GM21528 (cell line): ENCODE results near the gene CCDC174.
"Not testable (repeated sequence)": the region's sequence is repeated elsewhere in the genome, so short reads cannot be mapped to it uniquely, and the experiment has no call there.

Source experiments
- ATAC-seq: cut with Tn5 transposase; IDR thresholded peaks from one replicate; pipeline ENCODE4 v1.9.1; 2021; ENCODE audit warnings: mild to moderate bottlenecking, moderate library complexity; ENCODE audit not compliant: unreplicated experiment, low FRiP score

The CCDC174 gene

DNA sequence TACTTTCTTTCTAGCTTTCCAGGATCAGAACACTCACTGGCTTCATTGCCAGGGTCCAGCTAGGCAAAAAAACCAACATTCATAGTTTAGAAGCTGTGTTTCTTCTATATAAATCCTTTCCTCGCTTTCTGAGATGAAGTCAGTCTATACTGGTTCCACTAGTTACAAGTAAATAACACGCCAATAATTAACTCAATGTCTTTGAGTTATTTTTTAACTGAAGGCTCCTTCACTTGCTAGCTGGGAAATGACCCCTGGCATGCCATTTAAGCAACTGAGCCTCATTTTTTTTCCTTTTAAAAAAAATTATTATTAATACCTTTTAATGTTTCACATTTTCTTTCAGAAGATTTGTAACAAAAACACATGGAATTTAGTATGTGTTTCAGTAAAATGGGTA is 2.1 kb upstream of the CCDC174 start:
- no peak for ATAC-seq

DNA sequence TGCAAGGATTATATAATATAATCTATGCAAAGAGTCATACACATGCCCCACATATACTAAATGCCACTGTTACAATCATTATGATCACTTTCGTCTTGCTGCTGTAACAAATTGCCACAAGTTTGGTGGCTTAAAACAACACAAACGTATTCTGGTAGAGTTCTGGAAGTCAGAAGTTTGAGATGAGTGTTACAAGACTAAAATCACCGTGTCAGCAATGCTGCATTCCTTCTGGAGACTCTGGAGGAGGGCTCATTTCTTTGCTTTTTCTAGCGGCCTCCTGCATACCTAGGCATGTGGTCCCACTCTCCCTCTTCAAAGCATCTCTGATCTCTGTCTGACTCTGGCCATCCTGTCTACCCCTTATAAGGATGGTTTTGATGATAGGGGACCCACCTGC is 1.4 kb upstream of the CCDC174 start:
- no peak for ATAC-seq

DNA sequence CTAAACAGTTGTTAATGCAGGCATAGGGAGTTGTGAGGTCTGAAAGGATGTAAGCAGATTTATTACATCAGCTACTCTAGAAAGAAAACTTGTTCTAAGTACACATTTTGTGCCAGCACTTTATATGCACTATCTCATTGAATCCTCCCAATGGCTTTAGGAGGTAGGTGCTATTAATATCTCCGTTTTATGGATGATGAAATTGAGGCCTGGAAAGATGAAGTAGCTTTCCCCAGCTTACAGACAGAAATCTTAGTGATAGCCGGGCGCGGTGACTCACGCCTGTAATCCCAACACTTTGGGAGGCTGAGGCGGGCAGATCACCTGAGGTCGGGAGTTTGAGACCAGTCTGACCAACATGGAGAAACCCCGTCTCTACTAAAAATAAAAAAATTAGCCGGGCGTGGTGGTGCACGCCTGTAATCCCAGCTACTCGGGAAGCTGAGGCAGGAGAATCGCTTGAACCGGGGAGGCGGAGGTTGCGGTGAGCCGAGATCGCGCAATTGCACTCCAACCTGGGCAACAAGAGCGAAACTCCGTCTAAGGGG is 872 bp downstream of the CCDC174 start:
- ATAC-seq, result not testable (repeated sequence)

DNA sequence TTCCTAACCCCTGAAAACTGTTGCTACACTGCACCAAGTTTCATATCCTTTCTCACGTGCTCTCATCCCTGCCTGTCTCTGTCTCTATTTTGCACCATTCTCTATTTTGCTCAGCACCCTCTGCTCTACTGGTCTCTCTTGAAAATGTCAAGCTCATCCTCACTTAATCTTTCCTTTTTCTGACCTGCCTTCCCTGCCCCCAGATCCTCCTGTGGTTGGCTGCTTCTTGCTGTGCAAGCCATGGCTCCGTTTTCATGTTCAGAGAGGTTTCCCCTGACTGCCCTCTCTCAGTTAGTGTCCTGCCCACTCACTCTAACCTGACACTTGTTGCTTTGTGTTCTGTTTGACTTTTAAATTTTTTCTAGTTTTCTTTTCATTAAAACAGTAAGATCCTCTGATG is 6.0 kb downstream of the CCDC174 start:
- no peak for ATAC-seq

DNA sequence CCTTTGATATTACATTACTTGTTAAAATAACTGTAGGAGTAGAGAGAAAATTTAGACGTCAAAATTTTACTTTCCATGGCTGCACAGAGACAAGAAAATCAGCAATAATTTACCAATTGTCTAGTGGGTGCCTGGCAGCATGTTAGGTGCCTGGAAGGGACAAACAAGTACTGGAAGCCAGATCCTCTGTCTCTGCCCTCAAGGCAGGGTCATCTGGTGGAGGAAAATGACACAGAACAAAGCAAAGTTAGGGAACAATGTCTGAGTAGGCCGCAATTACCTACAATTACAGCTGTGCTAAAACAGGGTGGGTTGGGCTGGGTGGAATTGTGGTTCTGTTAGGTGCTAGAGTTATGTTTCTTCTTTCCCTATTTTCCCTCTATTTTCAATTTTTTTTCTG is 7.4 kb downstream of the CCDC174 start:
- ATAC-seq, result no peak

DNA sequence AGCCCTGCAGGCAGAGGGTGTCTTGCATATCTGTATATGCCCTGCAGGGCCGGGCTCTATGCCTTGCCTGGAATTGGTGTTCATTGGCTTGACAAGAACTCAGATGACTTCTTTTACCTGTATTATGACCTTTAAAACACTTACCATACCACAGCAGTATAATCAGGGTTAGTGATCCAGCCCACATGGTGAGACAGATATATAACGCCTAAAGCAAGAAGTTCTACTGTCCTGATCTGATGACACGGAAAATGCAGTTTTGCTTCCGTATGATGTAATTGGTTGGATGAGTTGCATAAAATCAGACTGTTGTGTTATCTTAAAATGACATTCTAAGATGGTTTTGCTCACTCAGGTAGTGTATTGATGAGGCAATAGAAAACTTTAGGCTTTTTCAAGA is 9.4 kb downstream of the CCDC174 start:
- ATAC-seq, result no peak

DNA sequence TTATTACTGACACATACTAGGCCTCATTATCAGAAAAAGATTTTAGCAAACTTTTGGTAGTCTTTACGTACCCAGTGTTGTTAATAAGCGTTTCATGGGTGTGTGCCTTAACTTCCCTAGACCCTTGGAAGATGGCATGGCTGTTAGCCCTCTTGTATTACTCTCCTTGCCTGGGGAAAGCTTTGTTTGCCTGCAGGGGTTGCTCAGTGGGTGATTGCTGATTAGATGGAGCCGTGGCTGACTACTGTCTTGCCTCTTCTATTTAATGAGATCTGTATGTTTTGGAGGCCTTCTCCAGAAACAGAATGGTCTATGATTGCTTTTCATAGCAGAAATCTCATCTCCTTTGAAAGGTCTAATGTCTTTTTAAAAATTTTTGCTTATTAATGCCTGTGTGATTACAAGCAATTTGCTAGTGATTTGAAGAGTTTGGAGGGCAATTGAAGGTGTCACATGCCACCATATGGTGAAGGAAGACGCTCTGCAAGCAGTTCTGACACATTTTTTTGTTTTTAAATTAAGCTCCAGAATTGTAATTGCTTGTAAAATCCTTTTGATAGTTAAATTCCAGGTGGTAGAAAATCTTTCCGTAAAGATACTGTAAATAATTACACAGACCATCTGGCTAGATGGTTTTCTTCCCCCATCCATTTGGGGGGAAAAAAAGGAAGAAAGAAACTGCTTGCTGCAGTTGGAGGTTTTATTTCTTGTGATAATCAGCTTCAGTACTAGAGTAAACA is 12.0 kb downstream of the CCDC174 start:
- ATAC-seq, result no peak

DNA sequence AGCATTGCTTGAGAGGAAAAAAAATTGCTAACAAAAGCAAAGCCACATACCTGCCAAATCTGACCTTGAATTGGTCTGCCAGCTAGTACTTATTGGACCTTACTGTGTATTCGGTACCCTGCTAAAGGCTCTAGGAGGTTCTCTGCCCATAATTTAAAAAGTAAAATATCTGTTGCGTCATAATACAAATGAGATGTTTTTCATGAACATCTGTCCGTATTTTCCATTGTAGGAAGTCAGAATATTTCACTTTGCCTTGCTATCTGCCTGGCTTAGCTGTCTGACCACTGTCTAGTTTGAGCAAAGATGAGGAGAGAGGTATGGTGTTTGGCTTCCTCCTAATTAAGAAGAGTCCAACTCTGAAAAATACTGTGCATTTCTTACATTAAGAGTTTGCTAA is 12.6 kb downstream of the CCDC174 start:
- ATAC-seq, result no peak

DNA sequence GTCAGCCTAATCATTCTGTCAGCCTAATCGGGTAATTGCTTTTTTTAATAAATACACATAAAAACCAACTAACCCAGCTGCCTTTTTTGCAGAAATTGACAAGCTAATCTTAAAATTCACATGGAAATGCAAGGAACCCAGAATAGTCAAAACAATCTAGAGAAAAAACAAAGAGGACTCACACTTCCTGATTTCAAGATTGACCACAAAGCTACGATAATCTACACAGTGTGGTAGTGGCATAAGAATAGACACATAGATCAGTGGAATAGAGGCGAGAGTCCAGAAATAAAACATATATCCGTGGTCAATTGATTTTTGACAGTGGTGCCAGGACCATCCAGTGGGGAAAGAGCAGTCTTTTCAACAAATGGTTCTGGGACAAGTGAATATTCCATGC is 21.0 kb downstream of the CCDC174 start:
- no peak for ATAC-seq

DNA sequence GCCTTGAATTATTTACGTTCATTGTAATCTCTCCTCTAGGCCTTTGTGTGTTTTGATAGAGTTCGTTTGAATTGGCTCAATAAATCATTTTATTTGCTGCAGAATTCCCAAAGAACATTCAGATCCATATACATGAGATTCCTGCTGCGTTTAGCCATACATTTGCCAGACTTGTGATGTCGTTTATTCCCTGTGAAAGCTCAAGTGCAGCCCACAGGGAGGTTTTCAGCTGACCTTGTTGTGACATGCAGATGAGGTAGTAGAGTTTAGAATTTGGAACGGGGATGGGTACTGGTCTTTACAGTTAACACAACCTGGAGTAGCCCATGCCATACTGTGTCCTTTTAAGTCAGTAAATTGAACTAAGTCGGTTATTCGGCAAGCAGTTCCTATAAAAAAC is 23.3 kb downstream of the CCDC174 start, which contains the start of gene C3orf20:
C3orf20 (plus strand) TSS at position 301 of the 400 bp plus-strand sequence. CDS start 7,573 bp downstream, outside the sequence.
- no peak for ATAC-seq

DNA sequence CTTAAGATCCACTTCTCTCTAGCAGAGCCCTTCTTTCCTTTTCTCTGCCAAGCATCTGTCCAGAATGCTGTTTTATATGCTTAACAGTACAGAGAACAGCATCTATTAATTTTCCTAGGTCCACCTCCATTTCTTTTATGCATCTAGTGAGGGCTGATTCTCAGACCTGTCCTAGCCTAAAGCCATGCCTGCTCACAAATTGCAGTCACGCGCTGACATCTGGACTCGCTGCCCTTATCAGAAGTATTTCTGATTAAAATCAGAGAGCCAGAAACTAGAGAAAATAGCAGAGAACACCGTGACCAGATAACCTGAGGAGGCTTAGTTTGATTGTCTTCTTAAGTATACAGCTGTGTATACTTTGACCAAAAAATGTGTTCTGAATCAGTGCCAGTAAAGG is 25.3 kb downstream of the CCDC174 start:
- no peak for ATAC-seq

DNA sequence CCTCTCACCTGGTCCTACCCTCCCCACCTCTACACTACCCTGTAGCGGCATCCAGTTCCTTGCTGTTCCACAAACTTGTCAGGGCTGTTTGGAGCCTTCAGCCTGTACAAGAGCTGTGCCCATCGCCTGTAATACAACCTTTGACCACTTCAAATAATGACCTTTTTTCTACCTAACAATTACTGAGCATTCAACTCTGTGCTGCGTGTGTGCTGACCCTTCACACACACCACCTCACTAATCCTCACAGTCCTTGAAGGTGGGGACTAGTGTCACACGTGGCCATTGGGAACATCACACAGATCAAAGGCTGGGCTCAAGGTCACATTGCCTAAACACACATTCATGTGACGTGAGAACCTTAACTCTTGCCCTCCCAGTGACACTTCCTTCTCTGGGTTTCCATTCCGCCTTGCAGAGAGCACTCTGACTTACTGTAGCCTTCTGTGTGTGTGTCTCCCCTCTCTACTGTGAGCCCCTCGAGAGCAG is 26.5 kb downstream of the CCDC174 start:
- ATAC-seq, result no peak

DNA sequence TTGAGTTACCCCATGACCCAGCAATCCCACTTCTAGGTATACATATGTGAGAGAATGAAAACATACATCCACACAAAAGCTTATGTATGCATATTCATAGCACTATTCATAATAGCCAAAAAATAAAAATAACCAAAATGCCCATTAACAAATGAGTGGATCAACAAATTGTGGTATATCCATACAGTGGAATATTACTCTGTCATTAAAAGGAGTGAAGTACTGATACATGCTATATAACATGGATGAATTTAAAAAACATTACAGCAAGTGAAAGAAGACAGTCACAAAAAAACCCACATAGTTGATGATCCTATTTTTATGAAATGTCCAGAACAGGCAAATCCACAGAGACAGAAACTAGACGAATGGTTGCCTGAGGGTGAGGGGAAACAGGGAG is 28.6 kb downstream of the CCDC174 start:
- no peak for ATAC-seq

DNA sequence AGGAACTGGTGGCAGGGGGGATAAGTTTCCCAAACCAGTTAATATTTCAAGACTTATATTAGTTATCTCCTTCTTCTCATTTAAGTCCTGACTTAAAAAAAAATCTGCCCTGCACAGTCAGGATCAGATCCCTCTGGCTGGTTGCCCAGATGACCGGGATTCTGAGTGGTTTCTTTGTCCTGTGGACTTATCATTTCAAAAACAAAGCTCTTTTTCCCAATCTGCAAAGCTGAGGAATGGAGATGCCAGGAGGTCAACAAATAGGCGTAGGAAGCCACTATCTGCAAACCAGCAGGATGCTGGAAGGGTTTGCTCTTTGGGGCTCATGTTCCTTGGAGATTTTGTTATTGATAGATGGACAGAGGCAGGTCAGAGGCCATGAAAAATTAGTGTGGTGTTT is 29.2 kb downstream of the CCDC174 start:
- ATAC-seq, result no peak

DNA sequence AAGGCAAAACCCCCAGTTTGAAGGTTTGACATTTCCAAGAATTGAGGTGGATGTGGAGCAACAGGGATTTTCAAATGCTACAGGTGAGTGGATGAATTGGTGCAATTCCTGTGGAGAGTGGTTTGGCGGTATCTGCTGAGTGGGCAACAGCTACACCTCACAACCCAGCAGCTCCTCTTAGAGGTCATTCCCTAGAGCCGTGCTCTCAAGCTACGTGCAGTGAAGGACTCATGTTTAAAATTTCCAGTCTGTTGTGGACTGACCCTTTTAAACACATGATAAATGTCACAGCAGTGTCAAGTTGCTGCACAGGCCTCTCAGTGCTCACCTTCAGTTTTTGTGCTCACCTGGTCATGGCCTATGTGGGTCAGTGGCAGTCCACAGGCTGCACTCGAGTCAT is 32.9 kb downstream of the CCDC174 start:
- no peak for ATAC-seq

DNA sequence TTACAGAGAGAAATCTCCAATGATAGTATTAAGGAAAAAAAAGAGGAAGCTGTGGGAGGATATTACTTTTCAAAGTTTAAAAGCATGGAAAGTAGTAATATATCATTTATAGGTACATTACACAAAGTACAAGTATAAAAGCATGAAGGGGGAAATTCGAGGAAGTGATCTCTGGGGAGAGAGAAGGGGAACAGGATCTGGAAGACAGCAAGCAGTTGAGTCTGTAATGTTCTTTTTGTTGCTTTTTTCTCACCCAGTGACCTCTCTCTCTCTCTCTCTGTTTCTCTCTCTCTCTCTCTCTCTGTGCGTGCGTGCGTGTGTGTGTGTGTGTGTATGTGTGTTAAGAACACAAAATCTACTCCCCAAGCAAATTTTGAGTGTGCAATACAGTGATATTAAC is 33.6 kb downstream of the CCDC174 start:
- no peak for ATAC-seq

DNA sequence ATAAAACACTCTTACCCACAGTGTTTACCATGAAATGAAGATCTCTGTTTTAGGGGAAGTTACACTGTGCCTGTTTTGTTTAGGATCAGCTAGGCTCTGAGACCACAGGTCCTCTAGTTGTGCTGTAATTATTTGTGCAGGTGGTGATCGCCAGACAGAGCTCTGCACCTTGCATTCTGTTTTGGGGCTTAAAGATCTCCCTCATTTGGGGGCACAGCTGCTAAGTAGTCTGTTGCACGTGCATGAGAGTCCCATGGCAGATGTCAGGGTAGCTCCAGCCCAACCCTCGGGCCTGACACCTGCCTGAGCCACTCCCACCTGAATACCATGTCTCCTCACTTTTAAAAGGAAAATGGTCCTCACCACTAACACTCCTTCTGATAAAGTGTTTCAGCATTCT is 35.8 kb downstream of the CCDC174 start:
- ATAC-seq, result no peak

DNA sequence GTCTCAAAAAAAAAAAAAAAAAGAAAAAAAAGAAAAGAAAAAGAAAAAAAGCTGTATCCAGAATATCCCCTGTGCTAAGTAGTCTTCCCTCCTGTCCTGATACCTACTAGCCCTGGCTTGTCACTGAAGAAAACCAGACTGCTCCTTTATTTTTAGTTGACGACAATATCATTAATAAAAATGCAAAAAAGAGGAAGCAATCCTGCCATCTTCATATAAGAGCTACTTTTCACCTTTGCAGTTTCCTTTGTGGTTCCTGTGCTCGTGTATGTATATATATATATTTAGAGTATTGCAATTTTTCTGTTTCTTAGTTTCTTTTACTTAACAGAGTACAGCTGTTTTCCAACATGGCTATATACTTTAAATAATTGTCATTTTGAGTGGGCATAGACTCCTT is 37.0 kb downstream of the CCDC174 start:
- ATAC-seq, result peak; percentile 49

DNA sequence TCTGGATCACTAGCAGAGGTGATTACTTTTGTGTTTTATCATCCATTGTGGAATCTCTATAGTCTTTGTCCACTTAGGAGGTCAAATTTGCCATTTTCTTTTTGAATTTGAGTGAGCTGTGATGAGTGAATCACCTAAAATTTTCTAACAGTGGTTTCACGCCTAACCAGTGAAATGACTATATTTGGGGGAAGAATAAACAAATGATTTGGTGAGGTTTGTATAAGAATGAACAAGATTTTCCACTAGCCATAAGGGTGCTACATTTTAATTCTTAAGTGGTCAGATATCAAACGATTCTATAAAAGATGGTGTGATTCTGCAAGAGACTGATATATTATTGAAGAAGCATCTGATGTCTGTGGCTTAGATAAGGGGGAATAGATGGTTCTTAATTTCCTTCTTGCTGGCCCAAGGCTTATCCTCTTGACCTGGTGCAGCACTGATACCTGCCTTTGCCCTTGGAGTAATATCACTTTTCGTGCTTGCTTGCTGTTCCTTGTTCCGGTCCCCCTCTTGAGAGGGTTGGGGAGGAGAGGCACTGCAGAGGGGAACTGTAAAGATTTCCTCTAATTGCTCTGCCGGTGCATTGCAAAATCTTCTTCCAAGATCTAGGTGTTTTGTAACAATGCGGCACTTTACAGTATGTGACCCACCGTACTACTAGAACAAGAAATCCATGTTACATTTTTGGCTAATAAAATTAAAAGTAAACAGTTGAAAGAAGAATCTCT is 37.9 kb downstream of the CCDC174 start:
- peak; percentile 36 for ATAC-seq

DNA sequence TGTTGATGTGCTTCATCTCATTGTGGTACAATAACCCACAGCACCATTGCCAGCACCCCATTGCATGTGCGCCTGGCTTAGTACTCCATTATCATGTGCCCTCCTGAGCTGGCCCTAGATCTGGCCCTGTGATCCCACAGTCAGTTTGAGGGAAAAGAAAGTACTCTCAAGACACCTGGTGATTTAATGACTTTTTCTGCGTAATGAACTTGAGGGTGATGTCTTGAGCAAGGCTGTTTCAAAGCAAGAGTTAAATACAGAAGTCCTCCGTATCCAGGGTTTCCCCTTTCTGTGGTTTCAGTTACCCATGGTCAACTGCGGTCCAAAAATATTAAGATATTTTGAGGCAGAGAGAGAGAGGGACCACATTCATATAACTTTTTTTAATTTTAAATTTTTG is 39.7 kb downstream of the CCDC174 start:
- no peak for ATAC-seq

DNA sequence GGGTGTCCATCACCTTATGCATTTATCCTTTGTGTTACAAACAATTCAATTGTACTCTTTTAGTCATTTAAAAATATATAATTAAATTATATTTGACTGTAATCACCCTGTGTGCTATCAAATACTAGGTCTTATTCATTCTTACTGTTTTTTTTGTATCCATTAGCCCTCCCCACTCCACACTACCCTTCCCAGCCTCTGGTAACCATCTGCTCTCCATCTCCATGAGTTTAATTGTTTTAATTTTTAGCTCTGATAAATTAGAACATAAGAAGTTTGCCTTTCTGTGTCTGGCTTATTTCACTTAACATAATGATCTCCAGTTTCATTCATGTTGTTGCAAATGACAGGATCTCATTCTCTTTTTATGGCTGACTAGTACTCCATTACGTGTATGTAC is 40.2 kb downstream of the CCDC174 start:
- ATAC-seq, result no peak
